A549 (cell line): ENCODE measurements around the gene CIRBP.

Experiments used
- CBX8 ChIP-seq: fragments of 200-600 bp; sonication (generic); IDR thresholded peaks from 2 replicates; pipeline ENCODE4 v1.6.1; 2016
- CHD2 ChIP-seq: fragments of 150-350 bp; IDR thresholded peaks from 2 replicates; pipeline ENCODE4 v1.6.1; 2014; ENCODE audit warnings: low read length; ENCODE audit not compliant: partially characterized antibody
- POLR2A ChIP-seq: IDR thresholded peaks from 2 replicates; pipeline ENCODE4 v1.6.1; 2012; ENCODE audit warnings: mild to moderate bottlenecking, low read length
- TP53 ChIP-seq: fragments of 250-450 bp; sonication (Bioruptor Pico); IDR thresholded peaks from 2 replicates; pipeline ENCODE4 v1.5.0; 2021; ENCODE audit warnings: mild to moderate bottlenecking, moderate library complexity
- ZFP36 ChIP-seq: fragments of 450-650 bp; IDR thresholded peaks from 2 replicates; pipeline ENCODE4 v1.6.1; 2014; ENCODE audit warnings: borderline replicate concordance; ENCODE audit not compliant: partially characterized antibody
- TF ChIP-seq, protein P1 (sequence below): fragments of >200 bp; sonication (Bioruptor Twin); formaldehyde crosslinking; IDR thresholded peaks from 3 replicates; pipeline ENCODE4 v1.5.1; 2016

DNA sequence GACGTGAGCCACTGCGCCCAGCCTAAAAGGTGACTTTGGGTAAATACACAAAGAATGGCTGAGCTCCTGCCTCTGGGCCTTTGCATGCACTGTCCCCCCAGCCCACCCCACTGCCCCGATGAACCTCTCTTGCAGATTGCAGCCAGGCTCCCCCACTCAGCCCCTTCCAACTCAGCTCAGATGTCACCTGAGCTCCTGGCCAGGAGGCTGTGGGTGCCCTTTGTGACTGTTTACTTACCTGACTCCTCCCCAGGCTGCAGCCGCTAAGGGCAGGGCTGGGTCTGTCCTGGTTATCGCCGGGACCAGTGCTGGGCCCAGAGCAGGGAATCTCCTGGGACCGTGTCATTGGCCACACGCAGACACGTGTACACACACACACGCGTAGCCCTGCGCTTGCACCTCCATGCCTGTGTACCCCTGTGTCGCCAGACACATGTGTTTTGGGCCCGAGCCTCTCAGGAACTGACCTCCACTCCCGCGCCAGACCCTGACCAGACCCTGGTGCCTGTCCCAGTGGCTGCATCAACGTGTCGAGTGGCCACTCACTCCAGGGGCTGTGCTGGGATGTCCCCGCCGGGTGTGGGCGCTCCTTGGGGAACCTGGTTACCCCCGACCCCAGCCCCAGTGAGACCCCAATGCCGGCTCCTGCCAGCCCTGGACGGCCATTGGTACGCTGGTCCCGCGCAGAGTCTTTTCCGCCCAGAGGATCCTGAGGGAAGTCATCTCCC, 35.2 kb downstream of the CIRBP start:
- TF ChIP-seq, protein P1, sequence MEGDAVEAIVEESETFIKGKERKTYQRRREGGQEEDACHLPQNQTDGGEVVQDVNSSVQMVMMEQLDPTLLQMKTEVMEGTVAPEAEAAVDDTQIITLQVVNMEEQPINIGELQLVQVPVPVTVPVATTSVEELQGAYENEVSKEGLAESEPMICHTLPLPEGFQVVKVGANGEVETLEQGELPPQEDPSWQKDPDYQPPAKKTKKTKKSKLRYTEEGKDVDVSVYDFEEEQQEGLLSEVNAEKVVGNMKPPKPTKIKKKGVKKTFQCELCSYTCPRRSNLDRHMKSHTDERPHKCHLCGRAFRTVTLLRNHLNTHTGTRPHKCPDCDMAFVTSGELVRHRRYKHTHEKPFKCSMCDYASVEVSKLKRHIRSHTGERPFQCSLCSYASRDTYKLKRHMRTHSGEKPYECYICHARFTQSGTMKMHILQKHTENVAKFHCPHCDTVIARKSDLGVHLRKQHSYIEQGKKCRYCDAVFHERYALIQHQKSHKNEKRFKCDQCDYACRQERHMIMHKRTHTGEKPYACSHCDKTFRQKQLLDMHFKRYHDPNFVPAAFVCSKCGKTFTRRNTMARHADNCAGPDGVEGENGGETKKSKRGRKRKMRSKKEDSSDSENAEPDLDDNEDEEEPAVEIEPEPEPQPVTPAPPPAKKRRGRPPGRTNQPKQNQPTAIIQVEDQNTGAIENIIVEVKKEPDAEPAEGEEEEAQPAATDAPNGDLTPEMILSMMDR = no peak
- no peak for TF ChIP-seq TP53 (CRISPR knock-in tag)
- no peak for TF ChIP-seq ZFP36
- TF ChIP-seq CHD2 = no peak
- TF ChIP-seq POLR2A = no peak
- no peak for TF ChIP-seq CBX8
